Measurements from ENCODE around the gene POP5.
"Not testable (repeated sequence)": the region's sequence is repeated elsewhere in the genome, so short reads cannot be mapped to it uniquely, and the experiment has no call there.

Gene POP5

DNA sequence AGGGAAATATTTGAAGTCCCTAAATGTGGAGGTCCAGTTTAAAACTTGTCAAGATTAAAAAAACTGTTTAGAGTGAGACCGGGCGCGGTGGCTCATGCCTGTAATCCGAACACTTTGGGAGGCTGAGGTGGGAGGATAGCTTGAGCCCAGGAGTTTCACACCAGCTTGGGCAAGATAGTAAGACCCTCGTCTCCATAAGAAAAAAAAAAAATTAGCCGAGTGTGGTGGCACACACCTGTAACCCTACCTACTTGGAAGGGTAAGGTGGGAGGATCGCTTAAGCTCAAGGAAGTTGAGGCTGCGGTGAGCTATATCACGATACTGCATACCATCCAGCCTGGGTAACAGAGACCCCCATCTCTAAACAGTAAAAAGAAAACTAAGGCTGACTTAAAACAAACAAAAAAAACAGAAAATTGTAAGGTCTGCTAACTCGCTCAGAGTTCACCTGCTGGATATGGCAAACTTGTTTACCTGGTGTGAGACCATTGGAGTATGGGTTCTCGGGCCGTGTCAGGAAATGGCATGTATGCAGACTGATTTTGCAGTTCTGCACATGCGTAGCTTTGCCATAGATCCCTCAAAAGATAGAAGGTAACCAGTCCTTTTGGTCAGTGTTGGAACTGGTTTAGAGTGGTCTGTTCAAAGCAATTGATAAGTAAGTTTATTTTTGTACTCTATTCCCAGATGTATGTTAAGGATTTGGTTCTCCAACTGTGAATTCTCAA is 45.0 kb downstream of the POP5 start:
- no peak for DNase-seq (ENCODE audit: low spot score)

DNA sequence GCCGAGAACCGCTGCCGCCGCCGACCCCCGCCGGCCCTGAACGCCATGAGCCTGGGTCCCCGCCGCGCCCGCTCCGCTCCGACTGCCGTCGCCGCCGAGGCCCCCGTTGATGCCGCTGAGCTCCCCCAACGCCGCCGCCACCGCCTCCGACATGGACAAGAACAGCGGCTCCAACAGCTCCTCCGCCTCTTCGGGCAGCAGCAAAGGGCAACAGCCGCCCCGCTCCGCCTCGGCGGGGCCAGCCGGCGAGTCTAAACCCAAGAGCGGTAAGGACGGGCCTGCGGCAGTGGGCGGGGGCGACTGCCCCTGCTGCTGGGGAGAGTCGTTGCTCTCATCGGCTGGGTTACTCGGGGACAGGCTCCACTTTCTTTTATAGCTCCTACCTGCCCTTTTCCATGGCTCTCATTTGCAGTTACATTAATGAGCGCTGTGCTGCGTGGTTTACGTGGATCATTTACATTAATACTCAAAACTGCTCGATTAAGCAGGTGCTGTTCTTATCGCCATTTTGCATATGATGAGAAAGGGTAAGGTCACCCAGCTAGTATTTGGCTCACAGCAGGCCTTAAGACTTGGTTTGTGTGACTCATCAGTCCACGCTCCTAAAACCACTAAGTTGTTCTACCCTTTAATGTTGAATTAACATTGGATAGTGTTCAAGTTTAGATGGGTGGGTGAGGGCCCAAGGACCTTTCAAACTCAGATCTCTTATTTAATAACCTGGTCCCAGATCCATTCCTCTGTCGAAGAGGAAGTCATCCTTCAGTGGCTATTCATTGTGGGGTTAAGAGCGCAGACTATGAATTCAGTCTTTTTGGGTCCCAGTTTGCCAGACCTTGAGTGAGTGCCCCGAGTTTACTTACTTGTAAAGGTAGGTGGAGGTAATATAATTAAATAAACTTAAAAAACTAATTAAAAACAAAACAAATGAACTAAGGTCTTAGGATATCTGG is 46.2 kb downstream of the POP5 start:
- DNase-seq (ENCODE audit: low spot score), result no peak

- DNase-seq (ENCODE audit: low spot score), result peak; percentile 82
Observed at GRCh38 chr12:120534203-120534702, 46.9 kb downstream of the POP5 start, which contains the start of gene RNF10. Gene RNF10, plus strand, starts transcription at chr12:120534356. Its CDS starts 456 bp downstream, at chr12:120534812.

DNA sequence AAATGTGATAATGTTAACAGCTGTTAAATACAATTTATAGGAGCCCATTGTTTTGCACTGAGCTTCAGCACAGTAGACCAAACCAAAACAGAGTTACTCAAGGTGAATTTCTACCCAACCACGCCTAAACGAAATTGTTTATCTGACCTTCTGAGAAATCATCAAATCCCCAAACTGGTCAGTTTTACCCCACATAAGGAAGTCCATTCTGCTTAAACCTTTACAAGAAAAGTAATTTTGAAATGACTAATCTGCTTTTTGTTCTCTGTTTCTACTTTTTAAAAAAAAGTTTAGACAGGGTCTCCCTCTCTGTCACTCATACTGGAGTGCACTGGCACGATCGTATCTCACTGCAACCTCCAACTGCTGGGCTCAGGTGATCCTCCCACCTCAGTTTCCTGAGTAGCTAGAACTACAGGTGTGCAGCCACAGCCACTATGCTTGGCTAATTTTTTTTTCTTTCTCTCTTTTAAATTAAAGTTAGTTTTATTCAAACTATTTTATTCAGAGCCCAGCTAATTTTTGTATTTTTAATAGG is 48.4 kb downstream of the POP5 start:
- no peak for DNase-seq (ENCODE audit: low spot score)

GRCh38 chr12:120530418-120530761 is 50.8 kb downstream of the POP5 start:
- DNase-seq (ENCODE audit: low spot score), result not testable (repeated sequence)

GRCh38 chr12:120529641-120530417 is 51.4 kb downstream of the POP5 start:
- no peak for DNase-seq (ENCODE audit: low spot score)

DNA sequence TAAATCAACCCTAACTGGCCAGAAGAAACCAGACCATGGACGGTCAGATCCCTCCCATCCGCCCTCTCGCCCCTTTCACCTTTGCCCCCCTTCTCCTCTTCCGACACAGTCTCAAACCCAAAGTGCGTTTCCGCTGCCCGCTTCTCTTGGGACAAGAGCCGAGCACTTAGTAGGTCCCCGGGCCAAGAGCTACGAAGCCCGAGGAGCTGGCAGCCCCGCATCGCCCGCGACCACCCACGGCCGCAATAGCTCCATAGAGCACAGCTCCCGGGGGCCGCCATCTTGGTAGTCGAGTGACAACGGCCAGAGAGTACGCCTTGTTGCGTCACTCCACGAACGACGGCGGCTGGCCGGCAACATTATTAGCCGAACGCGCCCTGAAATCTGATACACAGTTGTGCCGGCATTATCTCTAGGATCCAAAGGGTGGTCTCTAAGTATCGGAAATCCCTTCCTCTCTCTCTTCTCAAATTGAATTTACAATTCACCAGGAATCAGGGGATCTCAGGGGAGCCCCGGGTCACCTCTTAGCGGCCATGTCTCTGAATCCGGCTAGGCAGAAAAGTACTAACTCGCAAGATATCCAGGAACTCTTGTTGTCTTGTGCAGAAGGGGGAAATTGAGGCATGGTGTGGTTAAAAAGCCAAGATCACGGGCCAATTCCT is 52.2 kb downstream of the POP5 start, which contains the start of gene COQ5:
Gene COQ5, minus strand, starts transcription at position 298 of the 665 bp plus-strand sequence. Its CDS starts 17 bp downstream, at position 281.
- DNase-seq (ENCODE audit: low spot score), result peak; percentile 90
